Erythroblast (primary cell): ENCODE results near the gene EPM2A.

Experiments used
- GATA1 ChIP-seq: IDR thresholded peaks from 2 replicates; pipeline ENCODE4 v1.6.1; 2011; ENCODE audit warnings: low read depth, mild to moderate bottlenecking, control low read depth, low read length, moderate library complexity
- POLR2A ChIP-seq: IDR thresholded peaks from 2 replicates; pipeline ENCODE4 v1.6.1; 2011; ENCODE audit warnings: mild to moderate bottlenecking, low read length

DNA sequence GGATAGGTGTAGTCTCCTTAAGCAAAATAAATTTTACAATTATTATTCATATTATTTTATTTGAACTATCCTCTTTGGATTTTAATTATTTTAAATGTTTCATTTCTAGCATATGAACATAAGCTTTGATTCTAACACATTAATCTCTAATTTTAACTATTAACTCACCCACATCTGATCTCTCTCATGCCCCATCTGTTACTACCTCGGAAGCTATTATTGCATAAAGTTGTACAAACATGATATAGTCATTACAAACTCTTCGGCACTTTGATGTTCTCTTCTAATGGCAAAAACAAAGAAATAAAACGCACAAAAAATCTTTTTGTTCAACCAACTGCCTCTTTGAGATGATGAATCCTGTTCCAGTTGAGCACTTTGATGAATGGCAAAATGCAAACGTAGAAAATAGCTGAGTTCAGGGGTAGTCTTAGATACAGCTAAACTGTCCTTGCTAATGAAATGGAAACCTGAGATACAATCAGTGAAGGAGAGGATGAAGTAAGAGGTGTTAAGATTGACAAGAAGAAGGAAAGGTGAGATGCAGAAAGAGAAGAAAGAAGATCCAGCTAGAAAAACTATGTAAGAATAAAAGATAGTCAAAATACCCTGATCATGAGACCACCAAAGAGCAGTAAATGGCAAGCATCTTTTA lies 41.1 kb downstream of the EPM2A start:
- TF ChIP-seq POLR2A (no peak), GATA1 (no peak)
